Activated T-helper 1 cell treated with anti-CD3 and anti-CD28 coated beads, Interleukin-2, amount 50 U/mL, for 16 hours (primary cell): ENCODE data around the gene AP4E1.
A peak's percentile ranks its signal among the peaks of the same experiment; 100 is the strongest.
"Not testable (repeated sequence)": the region's sequence is repeated elsewhere in the genome, so short reads cannot be mapped to it uniquely, and the experiment has no call there.

Source experiments
- DNase-seq, 2 donors: peaks; one replicate each; pipeline ENCODE4 v3.0.0-alpha.2; 2020; ENCODE audit warnings: low read depth in 1 of 2, low spot score in 1 of 2

The AP4E1 gene

GRCh38 chr15:50888054-50888453 lies 20.4 kb upstream of the AP4E1 start:
- no peak for DNase-seq

- DNase-seq = no peak
Measured at GRCh38 chr15:50889589-50889988, 18.9 kb upstream of the AP4E1 start.

DNA sequence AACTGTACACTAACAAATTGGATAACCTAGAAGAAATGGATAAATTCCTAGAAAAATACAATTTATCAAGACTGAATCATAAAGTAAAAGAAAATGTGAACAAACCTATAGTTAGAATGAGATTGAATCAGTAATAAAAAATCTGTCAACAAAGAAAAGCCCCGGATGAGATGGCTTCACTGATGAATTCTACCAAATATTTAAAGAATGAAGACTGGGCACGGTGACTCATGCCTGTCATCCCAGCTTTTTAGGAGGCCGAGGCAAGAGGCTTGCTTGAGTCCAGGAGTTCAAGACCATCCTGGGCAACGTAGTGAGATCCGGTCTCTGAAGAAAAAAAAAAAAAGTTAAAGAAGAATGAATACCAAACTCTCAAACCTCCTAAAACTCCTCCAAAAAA lies 17.7 kb upstream of the AP4E1 start:
- DNase-seq = no peak

GRCh38 chr15:50891159-50891558 lies 17.3 kb upstream of the AP4E1 start:
- DNase-seq = no peak

DNA sequence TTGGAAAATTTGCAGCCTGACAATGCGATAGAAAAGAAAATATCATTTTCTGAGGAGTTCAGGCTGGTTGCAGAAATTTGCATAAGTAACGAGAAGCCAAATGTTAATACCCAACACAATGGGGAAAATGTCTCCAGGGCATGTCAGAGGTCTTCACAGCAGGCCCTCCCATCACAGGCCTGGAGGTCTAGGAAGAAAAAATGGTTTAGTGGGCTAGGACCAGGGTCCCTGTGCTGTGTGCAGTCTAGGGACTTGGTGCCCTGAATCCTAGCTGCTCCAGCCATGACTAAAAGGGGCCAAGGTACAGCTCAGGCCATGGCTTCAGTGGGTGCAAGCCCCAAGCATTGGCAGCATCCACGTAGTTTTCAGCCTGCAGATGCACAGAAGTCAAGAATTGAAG lies 14.5 kb upstream of the AP4E1 start:
- no peak for DNase-seq

DNA sequence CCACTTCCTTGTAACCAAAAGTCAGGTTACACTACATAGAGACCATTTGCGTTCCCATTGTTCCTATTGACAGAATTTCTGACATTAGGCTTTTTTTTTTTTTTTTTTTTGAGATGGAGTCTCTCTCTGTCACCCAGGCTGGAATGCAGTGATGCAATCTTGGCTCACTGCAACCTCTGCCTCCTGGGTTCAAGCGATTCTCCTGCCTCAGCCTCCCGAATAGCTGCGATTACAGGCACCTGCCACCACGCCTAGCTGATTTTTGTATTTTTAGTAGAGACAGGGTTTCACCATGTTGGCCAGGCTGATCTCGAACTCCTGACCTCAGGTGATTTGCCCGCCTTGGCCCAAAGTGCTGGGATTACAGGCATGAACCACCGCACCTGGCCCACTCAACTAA lies 7.1 kb upstream of the AP4E1 start:
- not testable (repeated sequence) for DNase-seq

GRCh38 chr15:50904211-50904610 lies 4.3 kb upstream of the AP4E1 start:
- DNase-seq = no peak

DNA sequence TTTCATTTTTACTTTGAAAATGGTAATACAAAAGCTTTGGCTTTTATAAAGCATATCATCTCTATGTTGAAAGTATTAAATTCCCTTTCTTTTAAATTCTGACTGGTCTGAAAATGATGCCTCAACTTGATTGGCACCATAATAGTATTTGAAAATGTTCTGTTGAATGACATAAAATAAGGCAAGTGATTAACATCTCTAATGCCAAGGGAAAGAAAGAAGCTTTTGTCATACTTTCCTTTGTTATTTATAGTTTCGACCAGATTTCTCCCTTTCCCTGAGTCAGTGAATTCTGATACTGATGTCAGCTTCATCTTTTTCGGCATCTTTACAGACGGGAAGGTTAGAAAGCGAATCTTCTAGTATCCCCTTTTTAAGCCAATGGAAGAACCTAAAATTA lies 3.4 kb upstream of the AP4E1 start:
- no peak for DNase-seq

GRCh38 chr15:50906954-50907600 lies 1.4 kb upstream of the AP4E1 start:
- DNase-seq = peak; percentile 41 to 63

GRCh38 chr15:50907601-50908208 lies 778 bp upstream of the AP4E1 start:
- DNase-seq = peak; percentile 12 to 20

DNA sequence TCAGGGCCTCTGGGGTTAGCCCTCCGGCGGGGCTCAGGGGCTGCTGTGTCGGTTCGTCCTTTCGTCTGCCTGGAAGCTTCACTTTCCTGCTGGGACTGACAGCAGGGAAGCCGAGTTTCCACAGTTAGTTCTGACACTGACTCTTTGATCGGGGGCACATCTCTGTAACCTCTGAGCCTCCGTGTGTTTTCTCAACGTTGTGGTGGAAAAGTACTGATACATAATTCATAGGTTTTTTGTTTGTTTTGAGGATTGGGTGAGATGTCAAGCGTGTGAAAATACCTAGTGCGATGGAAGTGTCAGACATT lies 481 bp downstream of the AP4E1 start:
- DNase-seq = no peak

GRCh38 chr15:50910426-50910795 lies 1.9 kb downstream of the AP4E1 start:
- not testable (repeated sequence) for DNase-seq

DNA sequence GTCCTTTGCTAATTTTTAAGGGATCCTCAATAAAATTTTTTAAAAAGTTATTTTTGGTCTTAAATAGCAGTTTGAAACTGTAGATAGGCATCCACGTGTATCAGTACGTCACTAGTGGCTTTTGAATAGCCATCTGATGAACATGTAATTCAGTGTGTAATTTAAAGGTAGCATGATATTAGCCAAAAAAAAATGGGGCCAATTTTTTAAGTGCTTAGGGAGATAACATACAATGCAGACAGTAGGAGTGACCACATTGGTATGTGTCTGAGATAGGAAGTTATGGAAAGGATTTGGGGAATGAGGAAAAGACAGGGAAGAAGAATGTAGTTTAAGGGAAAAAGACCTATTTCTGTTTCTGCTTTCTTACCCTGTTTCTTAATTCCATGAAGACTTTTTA lies 2.5 kb downstream of the AP4E1 start:
- DNase-seq = no peak

GRCh38 chr15:50911621-50912020 lies 3.1 kb downstream of the AP4E1 start:
- DNase-seq = no peak

DNA sequence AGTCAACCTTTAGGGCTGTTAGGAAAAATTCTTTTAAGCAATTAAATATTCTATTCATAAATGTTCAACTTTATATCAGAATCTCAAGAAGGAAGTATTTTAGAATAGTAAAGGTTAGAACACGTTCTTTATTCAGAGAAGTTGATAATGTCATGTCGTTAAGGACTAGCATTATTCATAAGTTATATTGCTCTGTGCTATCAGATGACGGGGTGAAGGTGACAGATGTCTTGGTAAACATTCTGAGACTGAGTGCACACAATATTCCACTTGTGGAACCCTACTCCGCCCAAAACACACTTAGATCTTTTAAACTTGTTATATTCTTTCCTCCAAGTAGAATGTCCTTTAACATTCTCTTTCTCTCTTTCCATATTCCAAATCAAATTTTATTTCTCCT lies 7.9 kb downstream of the AP4E1 start:
- DNase-seq = no peak

- DNase-seq = not testable (repeated sequence)
Measured at GRCh38 chr15:50919359-50919758, 10.9 kb downstream of the AP4E1 start.

GRCh38 chr15:50925281-50925680 lies 16.8 kb downstream of the AP4E1 start:
- DNase-seq = no peak

GRCh38 chr15:50929062-50929461 lies 20.6 kb downstream of the AP4E1 start:
- no peak for DNase-seq

- DNase-seq = no peak
Measured at GRCh38 chr15:50930792-50931191, 22.3 kb downstream of the AP4E1 start.

- DNase-seq = no peak
Measured at GRCh38 chr15:50933341-50933740, 24.9 kb downstream of the AP4E1 start.

DNA sequence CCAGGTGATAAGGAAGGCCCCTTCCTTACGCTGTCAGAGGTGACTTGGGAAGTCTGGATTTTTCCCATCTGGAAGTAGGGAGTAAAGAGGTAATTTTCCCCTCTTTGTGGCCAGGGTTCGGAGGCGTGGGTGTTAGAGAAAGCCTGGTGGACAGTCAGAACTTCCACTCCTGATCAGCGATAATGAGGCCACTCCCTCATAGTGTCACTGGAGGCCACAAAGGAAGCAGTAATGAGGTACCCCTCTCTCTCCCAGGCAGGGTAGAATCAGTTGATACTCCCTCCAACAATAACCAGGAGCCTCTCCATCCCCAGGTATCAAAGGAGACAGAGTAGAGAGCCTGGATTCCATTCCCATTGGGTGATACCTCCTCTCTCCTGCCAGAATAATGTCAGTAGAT lies 30.0 kb downstream of the AP4E1 start:
- no peak for DNase-seq

DNA sequence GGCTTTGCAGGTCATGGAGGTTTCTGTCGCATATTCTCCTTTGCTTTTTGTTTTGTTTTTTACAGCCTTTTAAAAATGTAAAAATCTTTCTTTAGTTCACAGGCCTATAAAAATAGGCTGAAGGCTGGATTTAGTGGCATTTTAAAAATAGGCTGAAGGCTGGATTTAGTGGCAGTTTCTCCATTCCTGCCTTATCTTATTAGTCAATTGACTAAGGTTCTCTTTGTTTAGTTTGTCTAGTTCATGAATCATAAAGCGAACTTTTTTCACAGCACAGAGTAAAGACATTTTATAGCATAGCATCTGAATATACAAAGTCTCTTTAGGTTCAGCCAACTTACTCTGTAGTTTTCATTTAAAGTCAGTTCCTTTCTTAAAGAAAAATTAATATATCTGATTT lies 31.4 kb downstream of the AP4E1 start:
- no peak for DNase-seq

DNA sequence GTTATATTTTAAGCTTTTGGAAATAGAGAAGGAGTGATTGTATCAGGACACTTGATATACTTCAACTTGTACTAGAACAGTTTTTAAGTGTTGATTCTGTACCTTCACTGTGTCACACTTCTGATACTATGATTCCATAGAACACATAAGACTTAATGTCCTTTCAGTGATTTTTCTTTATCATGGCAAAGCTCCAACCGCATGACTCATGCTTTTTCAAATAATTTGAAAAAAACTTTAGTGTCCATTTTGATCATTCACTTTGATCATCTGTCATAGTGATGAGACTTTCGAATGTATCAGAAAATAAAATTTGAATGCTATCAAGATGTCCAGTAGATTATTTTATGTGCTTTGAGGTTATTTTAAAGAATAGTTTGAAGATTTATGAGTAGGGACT lies 32.0 kb downstream of the AP4E1 start:
- DNase-seq = no peak
